Ascending aorta (tissue), 2 donors: ENCODE measurements around the gene FGF12. TPM values are rescaled to one million over a fixed set of nuclear protein-coding genes. Genes with fewer than 3 reads are reported as not detected.

ENCODE experiments used
- DNase-seq, 2 donors: peaks; one replicate each; pipeline ENCODE4 v3.0.0-alpha.2; 2019; ENCODE audit warnings: low spot score in 2 of 2
- H3K27ac ChIP-seq, 2 donors: fragments of 200-600 bp; sonication (generic); one replicate each; pipeline ENCODE4 v1.5.1; 2016 to 2017; ENCODE audit warnings: mild to moderate bottlenecking in 1 of 2
- H3K27me3 ChIP-seq: fragments of 200-600 bp; sonication (generic); one replicate; pipeline ENCODE4 v1.5.1; 2017
- H3K36me3 ChIP-seq, 2 donors: fragments of 200-600 bp; sonication (generic); one replicate each; pipeline ENCODE4 v1.5.1; 2016
- H3K4me1 ChIP-seq, 2 donors: fragments of 200-600 bp; sonication (generic); one replicate each; pipeline ENCODE4 v1.5.1; 2016 to 2017; ENCODE audit warnings: mild to moderate bottlenecking in 1 of 2
- H3K4me3 ChIP-seq, 2 donors: fragments of 200-600 bp; sonication (generic); one replicate each; pipeline ENCODE4 v1.5.1; 2016 to 2017; ENCODE audit warnings: mild to moderate bottlenecking in 1 of 2
- H3K9me3 ChIP-seq, 2 donors: fragments of 200-600 bp; sonication (generic); one replicate each; pipeline ENCODE4 v1.5.1; 2016
- intact Hi-C: fragments of 100-400 bp; cut with DNase I; formaldehyde crosslinking; loops from one replicate; pipeline ENCODE4 v1.15.1; 2023
- total RNA-seq: library from RNA; depleted of rRNA; stranded (reverse); fragments of >200 nt; gene quantifications from one replicate; pipeline ENCODE4 v1.1.0, GENCODE V29; 2016
- TF ChIP-seq, protein P1 (sequence below), 3 experiments: fragments of 200-600 bp in 2 of 3; fragments of 450-650 bp in 1 of 3; sonication (generic) in 2 of 3; IDR thresholded peaks; one replicate each; pipeline ENCODE4 v1.5.1; 2016 to 2019; ENCODE audit warnings: antibody characterized with exemption in 3 of 3, mild to moderate bottlenecking in 1 of 3, moderate library complexity in 1 of 3

Gene FGF12
- total RNA-seq, 1 donor from 2014 or later = 0.43 TPM

DNA sequence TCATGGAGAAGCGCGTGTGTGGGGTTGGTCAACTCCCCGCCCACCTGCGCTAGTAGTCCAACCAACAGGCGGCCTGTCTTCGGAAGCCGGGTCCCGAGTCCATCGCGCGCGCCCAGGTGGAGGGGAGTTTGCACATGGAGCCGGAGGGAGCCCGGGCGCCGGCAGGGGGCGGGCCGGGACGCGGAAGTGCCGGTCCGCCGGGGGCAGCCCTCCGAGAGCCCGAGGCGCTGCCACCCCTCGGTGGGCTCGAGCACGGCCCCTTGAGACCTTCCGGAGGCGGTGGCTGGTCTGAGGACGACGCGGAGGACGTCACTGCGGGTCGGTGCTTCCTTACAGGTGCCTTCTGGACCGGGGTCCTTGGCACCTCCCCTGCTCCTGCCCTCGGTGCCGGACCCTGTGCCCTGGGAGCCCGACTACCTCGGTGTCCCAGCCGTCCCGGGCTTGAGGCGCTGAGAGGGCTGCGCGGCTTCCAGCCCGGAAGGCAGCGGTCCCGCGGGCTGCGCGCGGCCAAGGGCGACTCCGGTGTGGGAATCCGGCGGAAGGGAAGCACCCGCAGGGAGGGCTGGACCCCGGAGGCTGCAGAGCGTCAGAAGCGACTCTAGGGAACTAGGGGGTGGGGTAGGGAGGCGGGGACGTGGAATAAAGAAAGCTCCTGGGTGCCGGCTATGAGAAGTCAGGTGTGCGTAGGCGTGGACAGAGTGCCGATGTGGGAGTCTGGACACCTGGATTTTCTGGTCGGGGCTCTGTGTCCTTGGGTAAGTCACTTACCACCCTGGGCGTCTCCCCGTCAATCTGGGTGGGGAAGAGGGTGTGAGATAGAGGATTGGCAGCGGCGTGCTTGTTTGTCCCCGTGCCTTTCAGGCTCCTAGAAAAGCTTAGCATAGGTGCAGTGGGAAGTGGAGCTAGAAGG is 212.3 kb downstream of the FGF12 start:
- intact Hi-C loops = no loop called here
- TF ChIP-seq, protein P1, sequence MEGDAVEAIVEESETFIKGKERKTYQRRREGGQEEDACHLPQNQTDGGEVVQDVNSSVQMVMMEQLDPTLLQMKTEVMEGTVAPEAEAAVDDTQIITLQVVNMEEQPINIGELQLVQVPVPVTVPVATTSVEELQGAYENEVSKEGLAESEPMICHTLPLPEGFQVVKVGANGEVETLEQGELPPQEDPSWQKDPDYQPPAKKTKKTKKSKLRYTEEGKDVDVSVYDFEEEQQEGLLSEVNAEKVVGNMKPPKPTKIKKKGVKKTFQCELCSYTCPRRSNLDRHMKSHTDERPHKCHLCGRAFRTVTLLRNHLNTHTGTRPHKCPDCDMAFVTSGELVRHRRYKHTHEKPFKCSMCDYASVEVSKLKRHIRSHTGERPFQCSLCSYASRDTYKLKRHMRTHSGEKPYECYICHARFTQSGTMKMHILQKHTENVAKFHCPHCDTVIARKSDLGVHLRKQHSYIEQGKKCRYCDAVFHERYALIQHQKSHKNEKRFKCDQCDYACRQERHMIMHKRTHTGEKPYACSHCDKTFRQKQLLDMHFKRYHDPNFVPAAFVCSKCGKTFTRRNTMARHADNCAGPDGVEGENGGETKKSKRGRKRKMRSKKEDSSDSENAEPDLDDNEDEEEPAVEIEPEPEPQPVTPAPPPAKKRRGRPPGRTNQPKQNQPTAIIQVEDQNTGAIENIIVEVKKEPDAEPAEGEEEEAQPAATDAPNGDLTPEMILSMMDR (IDR thresholded peaks at IDR 0.05) = no peak
- Histone ChIP-seq H3K27me3 (no peaks in the 10 kb centered on the region), H3K4me1 (peaks cover 0 to 6% of the 10 kb centered on the region in 2 donors), H3K9me3 (no peaks in the 10 kb centered on the region), H3K27ac (no peak overlapping the region), H3K4me3 (peak overlapping the region; percentile 31 to 55), H3K36me3 (no peaks in the 10 kb centered on the region)
- DNase-seq = no peak

DNA sequence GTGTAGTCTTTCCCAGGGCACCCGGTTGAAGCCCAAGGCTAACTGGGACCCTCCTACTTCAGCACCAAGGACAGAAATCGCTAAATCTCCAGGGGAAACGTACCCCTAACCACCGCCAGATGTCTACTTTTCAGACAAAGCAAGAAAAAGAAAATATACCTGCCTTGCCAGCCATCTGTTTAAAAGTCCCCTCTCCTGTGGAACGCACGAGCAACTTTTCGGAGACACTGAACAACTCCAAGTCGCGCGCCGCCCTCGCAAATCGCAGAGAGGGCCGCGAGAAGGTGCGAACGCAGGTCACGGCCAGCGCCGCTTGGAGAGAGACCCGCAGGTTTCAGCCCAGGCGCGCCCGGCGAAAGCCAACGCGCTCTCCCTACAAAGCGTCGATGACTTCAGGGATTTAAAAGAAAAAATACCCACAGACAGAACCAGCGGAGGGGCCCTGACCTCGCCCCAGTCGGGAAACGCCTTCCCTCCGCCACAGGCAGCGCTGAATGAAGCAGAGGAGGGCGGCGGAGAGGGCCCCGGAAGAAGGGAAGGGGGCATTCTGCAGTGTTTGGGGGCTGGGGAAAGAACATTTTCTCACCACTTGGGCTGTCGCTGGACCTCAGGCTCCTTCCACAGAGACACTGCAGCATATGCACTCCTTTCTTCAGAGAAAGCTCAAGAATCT is 213.1 kb downstream of the FGF12 start:
- Histone ChIP-seq H3K4me1 (peaks cover 0 to 6% of the 10 kb centered on the region in 2 donors), H3K4me3 (peak overlapping the region; percentile 31 to 55), H3K36me3 (no peaks in the 10 kb centered on the region), H3K27ac (no peak overlapping the region), H3K9me3 (no peaks in the 10 kb centered on the region), H3K27me3 (no peaks in the 10 kb centered on the region)
- no peak for DNase-seq
- intact Hi-C loops = no loop called here
- TF ChIP-seq, protein P1 (IDR thresholded peaks at IDR 0.05) = no peak

DNA sequence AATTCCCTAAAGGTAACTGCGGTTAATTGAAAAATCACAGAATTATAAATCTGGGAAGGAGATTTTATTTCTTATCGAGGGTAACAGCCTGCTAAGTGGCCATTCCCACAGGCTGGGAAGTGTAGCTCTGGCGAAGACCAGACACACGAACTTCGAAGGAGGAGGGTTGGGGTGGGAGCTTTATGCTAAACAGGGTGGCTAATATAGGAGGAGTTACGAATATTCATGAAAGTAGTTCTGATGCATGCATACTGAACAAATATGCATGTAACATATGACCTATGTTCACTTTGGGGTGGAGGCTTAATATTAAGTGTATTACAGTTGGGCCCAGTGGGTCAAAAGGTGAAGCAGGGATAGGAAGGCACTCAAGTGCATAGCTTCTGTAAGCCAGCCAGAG is 221.6 kb downstream of the FGF12 start:
- DNase-seq = no peak
- Histone ChIP-seq H3K27me3 (no peaks in the 10 kb centered on the region), H3K4me3 (no peak overlapping the region), H3K36me3 (no peaks in the 10 kb centered on the region), H3K4me1 (no peaks in the 10 kb centered on the region), H3K27ac (no peak overlapping the region), H3K9me3 (no peaks in the 10 kb centered on the region)
- TF ChIP-seq, protein P1 (IDR thresholded peaks at IDR 0.05) = no peak
- intact Hi-C loops = no loop called here

DNA sequence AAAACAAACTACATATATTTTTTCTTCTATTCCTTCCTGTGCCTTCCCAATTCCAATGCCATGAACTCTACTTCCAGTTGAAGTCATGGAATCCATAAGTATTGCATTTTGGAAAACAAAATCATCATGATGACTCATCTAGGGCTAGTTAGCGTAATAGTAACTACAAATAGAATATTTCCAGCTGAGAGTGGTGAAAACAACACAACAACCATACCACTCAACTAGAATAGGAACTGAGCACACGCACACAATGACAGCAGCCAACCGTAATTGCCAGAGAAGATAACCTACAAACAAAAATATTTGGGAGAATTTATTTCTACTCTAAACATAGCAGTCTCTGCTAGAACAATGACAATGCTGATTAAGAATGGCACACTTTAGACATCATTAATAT is 225.9 kb downstream of the FGF12 start:
- Histone ChIP-seq H3K27ac (no peak overlapping the region), H3K4me1 (no peaks in the 10 kb centered on the region), H3K4me3 (no peak overlapping the region), H3K9me3 (no peaks in the 10 kb centered on the region), H3K27me3 (no peaks in the 10 kb centered on the region), H3K36me3 (no peaks in the 10 kb centered on the region)
- no peak for DNase-seq
- TF ChIP-seq, protein P1 (IDR thresholded peaks at IDR 0.05) = no peak
- intact Hi-C loops = no loop called here

DNA sequence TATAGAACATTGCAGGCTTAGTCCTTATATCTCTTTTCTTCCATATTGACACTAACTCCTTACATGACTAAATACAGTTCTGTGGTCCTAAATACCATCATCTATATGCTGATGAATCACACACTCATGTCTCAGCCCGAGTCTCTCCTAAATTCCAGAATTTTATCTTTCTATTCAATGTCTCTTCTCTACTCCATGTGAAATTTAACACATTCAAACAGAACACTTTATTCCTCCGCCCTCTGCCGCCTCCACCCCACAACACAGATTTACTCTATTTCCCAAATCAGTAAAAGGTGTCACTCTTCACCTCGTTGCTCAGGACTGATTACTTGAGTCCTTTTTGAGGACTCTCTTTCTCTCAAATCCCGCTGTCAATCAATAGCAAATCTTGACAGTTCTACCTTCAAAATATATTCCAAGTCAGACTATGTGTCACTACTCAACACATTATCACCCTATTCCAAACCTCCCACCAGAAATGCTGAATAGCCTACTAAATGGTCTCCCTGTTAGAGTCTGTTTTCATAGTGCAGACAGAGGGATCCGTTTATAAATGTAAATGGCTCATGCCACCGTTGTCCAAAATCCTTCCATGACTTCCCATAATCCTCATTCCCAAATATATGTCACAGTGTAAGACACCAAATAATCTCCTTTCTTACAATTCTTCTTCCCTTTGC is 230.3 kb downstream of the FGF12 start:
- no peaks in the 10 kb centered on the region for H3K27me3 ChIP-seq
- intact Hi-C loops = no loop called here
- no peaks in the 10 kb centered on the region for H3K36me3 ChIP-seq
- TF ChIP-seq, protein P1 (IDR thresholded peaks at IDR 0.05) = no peak
- H3K4me1 ChIP-seq = no peaks in the 10 kb centered on the region
- H3K4me3 ChIP-seq = no peak overlapping the region
- no peak for DNase-seq
- H3K9me3 ChIP-seq = no peaks in the 10 kb centered on the region
- no peak overlapping the region for H3K27ac ChIP-seq
